H1 (cell line): ENCODE data around the gene MSI2. TPM values are rescaled to one million over a fixed set of nuclear protein-coding genes. Genes with fewer than 3 reads are reported as not detected.

Source experiments
- CTCF ChIA-PET: fragments of 300-600 bp; sonication (Branson Sonifier 250); formaldehyde crosslinking; loops from one replicate; lab custom pipeline; 2021; ENCODE audit not compliant: partially characterized antibody; lab: Charles Lee
- POLR2A ChIA-PET: fragments of 300-600 bp; sonication (Branson Sonifier 250); formaldehyde crosslinking; loops from one replicate; lab custom pipeline; 2021; ENCODE audit warnings: inconsistent platforms; ENCODE audit not compliant: partially characterized antibody; lab: Charles Lee
- DNase-seq, 2 experiments: peaks; one replicate each; pipeline versions ENCODE4 v3.0.0 to v3.0.0-alpha.2; 2010 to 2022; ENCODE audit warnings: low spot score in 2 of 2, low read depth in 1 of 2, mixed read lengths in 1 of 2
- FAIRE-seq: peaks from 2 replicates; lab custom pipeline; 2011; peaks lifted over from hg19 to GRCh38; lab: Jason Lieb, UNC
- H2AFZ ChIP-seq: 2 replicates; pipeline ENCODE4 v1.8.1; 2012; ENCODE audit warnings: low read length, inconsistent platforms
- H2AK5ac ChIP-seq: 2 replicates; pipeline ENCODE4 v1.6.1; 2013; ENCODE audit warnings: low read depth, low read length
- H2BK120ac ChIP-seq: replicated peaks from 2 replicates; pipeline ENCODE3; 2013; ENCODE audit warnings: low read depth, low read length, inconsistent platforms
- H2BK12ac ChIP-seq: 2 replicates; pipeline ENCODE4 v1.6.1; 2013; ENCODE audit warnings: low read depth, low read length
- H2BK15ac ChIP-seq: 2 replicates; pipeline ENCODE4 v1.6.1; 2013; ENCODE audit warnings: low read length
- H2BK20ac ChIP-seq: 2 replicates; pipeline ENCODE4 v1.6.1; 2013; ENCODE audit warnings: low read length
- H2BK5ac ChIP-seq: 2 replicates; pipeline ENCODE4 v1.6.1; 2013; ENCODE audit warnings: low read depth, low read length
- H3K14ac ChIP-seq: 2 replicates; pipeline ENCODE4 v1.6.1; 2013; ENCODE audit warnings: inconsistent platforms; ENCODE audit not compliant: insufficient read length
- H3K18ac ChIP-seq: 2 replicates; pipeline ENCODE4 v1.6.1; 2013; ENCODE audit warnings: low read length; ENCODE audit errors: extremely low read depth
- H3K23ac ChIP-seq: 2 replicates; pipeline ENCODE4 v1.6.1; 2013; ENCODE audit warnings: inconsistent platforms; ENCODE audit not compliant: insufficient read length
- H3K23me2 ChIP-seq: 2 replicates; pipeline ENCODE4 v1.6.1; 2013; ENCODE audit warnings: low read depth, low read length
- H3K27ac ChIP-seq: 2 replicates; pipeline ENCODE4 v1.6.1; 2011; ENCODE audit warnings: low read depth, low read length, inconsistent platforms
- H3K27me3 ChIP-seq, 4 experiments: replicated peaks in 1 of 4; 1 replicate in 1 of 4; 2 replicates in 3 of 4; pipeline versions ENCODE4 v1.6.1 to v1.8.1; 2011 to 2013; ENCODE audit warnings: low read length in 3 of 4, mild to moderate bottlenecking in 3 of 4, inconsistent platforms in 2 of 4, mixed read lengths in 2 of 4, moderate library complexity in 1 of 4; ENCODE audit not compliant: control insufficient read depth in 3 of 4, insufficient read depth in 3 of 4; ENCODE audit errors: extremely low read depth in 1 of 4
- H3K36me3 ChIP-seq, 4 experiments: 2 replicates each; pipeline versions ENCODE4 v1.6.1 to v1.8.1; 2011 to 2013; ENCODE audit warnings: mild to moderate bottlenecking in 4 of 4, low read length in 3 of 4, moderate library complexity in 2 of 4, control low read depth in 1 of 4, inconsistent platforms in 1 of 4; ENCODE audit not compliant: insufficient read depth in 4 of 4, control insufficient read depth in 2 of 4
- H3K4ac ChIP-seq: replicated peaks from 2 replicates; pipeline ENCODE3; 2013; ENCODE audit warnings: low read length, low read depth, mixed read lengths, inconsistent platforms; ENCODE audit not compliant: insufficient read length
- H3K4me1 ChIP-seq, 4 experiments: replicated peaks in 1 of 4; 1 replicate in 1 of 4; 2 replicates in 3 of 4; pipeline versions ENCODE4 v1.6.1 to v1.8.1; 2011 to 2013; ENCODE audit warnings: low read length in 3 of 4, inconsistent platforms in 2 of 4, mixed read lengths in 1 of 4; ENCODE audit not compliant: insufficient read depth in 4 of 4, control insufficient read depth in 3 of 4
- H3K4me2 ChIP-seq, 2 experiments: 2 replicates each; pipeline versions ENCODE4 v1.6.1 to v1.8.1; 2011 to 2013; ENCODE audit warnings: low read depth in 2 of 2, low read length in 2 of 2, control low read depth in 1 of 2, inconsistent platforms in 1 of 2, mild to moderate bottlenecking in 1 of 2; ENCODE audit not compliant: insufficient read depth in 1 of 2
- H3K4me3 ChIP-seq, 4 experiments: fragments of 200-600, 300-600 bp in 1 of 4; sonication (generic), shearing (Covaris generic), sonication (Bioruptor Twin) in 1 of 4; 2 replicates each; pipeline versions ENCODE4 v1.5.1 to v1.8.1; 2011 to 2016; ENCODE audit warnings: low read length in 4 of 4, low read depth in 3 of 4, control low read depth in 2 of 4, inconsistent platforms in 2 of 4, mild to moderate bottlenecking in 2 of 4, mixed read lengths in 1 of 4, moderate library complexity in 1 of 4; ENCODE audit not compliant: insufficient read depth in 2 of 4; ENCODE audit errors: extremely low read depth in 1 of 4
- H3K56ac ChIP-seq: replicated peaks from 2 replicates; pipeline ENCODE3; 2013; ENCODE audit warnings: low read depth, mild to moderate bottlenecking, mixed read lengths, low read length, inconsistent platforms; ENCODE audit not compliant: insufficient read length
- H3K79me1 ChIP-seq: 2 replicates; pipeline ENCODE4 v1.6.1; 2013; ENCODE audit warnings: low read depth, low read length, control low read depth
- H3K79me2 ChIP-seq, 2 experiments: 2 replicates each; pipeline versions ENCODE4 v1.6.1 to v1.8.1; 2012 to 2013; ENCODE audit warnings: low read length in 2 of 2, mild to moderate bottlenecking in 2 of 2, inconsistent platforms in 1 of 2; ENCODE audit not compliant: insufficient read depth in 2 of 2, control insufficient read depth in 1 of 2
- H3K9ac ChIP-seq, 4 experiments: replicated peaks in 1 of 4; 1 replicate in 1 of 4; 2 replicates in 3 of 4; pipeline versions ENCODE4 v1.6.1 to v1.8.1; 2011 to 2013; ENCODE audit warnings: low read depth in 3 of 4, low read length in 3 of 4, control low read depth in 2 of 4, mild to moderate bottlenecking in 2 of 4, moderate library complexity in 2 of 4, inconsistent platforms in 1 of 4; ENCODE audit errors: extremely low read depth in 1 of 4
- H3K9me3 ChIP-seq, 2 experiments: 2 replicates each; pipeline versions ENCODE4 v1.6.1 to v1.8.1; 2012 to 2013; ENCODE audit warnings: mild to moderate bottlenecking in 2 of 2, moderate library complexity in 2 of 2, control low read depth in 1 of 2, inconsistent platforms in 1 of 2, low read depth in 1 of 2, low read length in 1 of 2, mixed read lengths in 1 of 2; ENCODE audit not compliant: insufficient read depth in 2 of 2
- H4K20me1 ChIP-seq, 2 experiments: replicated peaks in 1 of 2; 2 replicates each; pipeline versions ENCODE3 to v1.8.1; 2011 to 2013; ENCODE audit warnings: inconsistent platforms in 2 of 2, low read length in 2 of 2, mild to moderate bottlenecking in 1 of 2; ENCODE audit not compliant: insufficient read depth in 2 of 2, control insufficient read depth in 1 of 2
- H4K5ac ChIP-seq: 2 replicates; pipeline ENCODE4 v1.6.1; 2013; ENCODE audit warnings: low read length, low read depth, mixed read lengths, inconsistent platforms; ENCODE audit not compliant: insufficient read length
- H4K8ac ChIP-seq: 2 replicates; pipeline ENCODE4 v1.8.0; 2013; ENCODE audit warnings: mild to moderate bottlenecking, moderate library complexity, low read length, inconsistent platforms; ENCODE audit not compliant: insufficient read depth; ENCODE audit errors: extremely low read depth
- H4K91ac ChIP-seq: replicated peaks from 2 replicates; pipeline ENCODE3; 2013; ENCODE audit warnings: low read length, mixed read lengths, inconsistent platforms; ENCODE audit not compliant: insufficient read length
- CBX5 ChIP-seq: fragments of 300-800, 300-1000 bp; sonication (generic); IDR thresholded peaks from 2 replicates; pipeline ENCODE4 v1.7.1; 2016; ENCODE audit warnings: antibody characterized with exemption, low read length, low read depth
- CTBP2 ChIP-seq: IDR thresholded peaks from 2 replicates; pipeline ENCODE4 v1.7.0; 2011; ENCODE audit warnings: borderline replicate concordance, mild to moderate bottlenecking, moderate library complexity, mixed read lengths, low read length; ENCODE audit not compliant: insufficient read depth, insufficient read length
- EZH2 ChIP-seq: fragments of 200-600 bp; sonication (generic); IDR thresholded peaks from 2 replicates; pipeline ENCODE4 v1.7.1; 2012; ENCODE audit warnings: low read depth, mild to moderate bottlenecking, moderate library complexity, low read length, inconsistent platforms; ENCODE audit not compliant: severe bottlenecking
- KDM5A ChIP-seq: fragments of 200-600 bp; IDR thresholded peaks from 2 replicates; pipeline ENCODE4 v1.7.1; 2012; ENCODE audit warnings: mild to moderate bottlenecking, low read length, inconsistent platforms, mixed read lengths
- SIN3A ChIP-seq, 2 experiments: IDR thresholded peaks in 1 of 2; conservative IDR thresholded peaks in 1 of 2; 2 replicates each; pipeline ENCODE4 v1.6.1; 2011 to 2012; ENCODE audit warnings: low read length in 2 of 2, improper control_type of control experiment in 1 of 2, low read depth in 1 of 2, mild to moderate bottlenecking in 1 of 2
- SIRT6 ChIP-seq: IDR thresholded peaks from one replicate; pipeline ENCODE4 v1.7.1; 2012; ENCODE audit warnings: low read length, inconsistent platforms
- SRF ChIP-seq: IDR thresholded peaks from 2 replicates; pipeline ENCODE4 v1.6.1; 2011; ENCODE audit warnings: mild to moderate bottlenecking, low read depth, low read length, moderate library complexity
- TEAD4 ChIP-seq: IDR thresholded peaks from 2 replicates; pipeline ENCODE4 v1.6.1; 2012; ENCODE audit warnings: low read depth, low read length, inconsistent platforms, mixed read lengths
- ZNF274 ChIP-seq: IDR thresholded peaks from 2 replicates; pipeline ENCODE4 v1.7.0; 2012; ENCODE audit warnings: low read length, borderline replicate concordance; ENCODE audit errors: extremely low read depth
- WGBS, 2 experiments: shearing (Covaris generic) in 1 of 2; methylation state at CpG; one replicate each; pipeline versions ENCODE4 v1.1.6 to v1.1.7; 2013 to 2015; ENCODE audit warnings: low lambda C conversion rate in 2 of 2, mixed read lengths in 2 of 2, inconsistent platforms in 1 of 2, low coverage in 1 of 2, missing lambda C conversion rate in 1 of 2; ENCODE audit not compliant: insufficient replicate concordance in 2 of 2, insufficient coverage in 1 of 2, insufficient read length in 1 of 2; ENCODE audit errors: extremely low coverage in 1 of 2, missing lambda C conversion rate in 1 of 2; 5-methylcytosine and 5-hydroxymethylcytosine counted together
- polyA plus RNA-seq, 7 experiments: library from polyadenylated mRNA; depleted of rRNA in 3 of 7; stranded (reverse) in 5 of 7; unstranded in 2 of 7; fragments of >200 nt in 5 of 7; fragments of 200-250 nt in 2 of 7; gene quantifications; 1 replicate in 5 of 7; 2 replicates in 1 of 7; 4 replicates in 1 of 7; pipeline versions ENCODE4 v1.2.1 to v1.2.3, GENCODE V29; 2011 to 2013; ENCODE audit warnings: missing spikeins in 2 of 7, mixed read lengths in 2 of 7
- total RNA-seq: library from RNA; stranded (reverse); fragmentation: NEBNext Ultra II Directional; extraction: Animal tissue kit (Norgen Biotek cat#: 25700); gene quantifications from 2 replicates; pipeline ENCODE4 v1.2.1, GENCODE V29; 2021
- TF ChIP-seq, protein P1 (sequence below), 3 experiments: IDR thresholded peaks; 1 replicate in 2 of 3; 2 replicates in 1 of 3; pipeline versions ENCODE4 v1.5.1 to v1.6.1; 2011; ENCODE audit warnings: low read length in 3 of 3, mild to moderate bottlenecking in 3 of 3, inconsistent platforms in 2 of 3, low read depth in 1 of 3, moderate library complexity in 1 of 3; ENCODE audit not compliant: insufficient read depth in 1 of 3; ENCODE audit errors: control extremely low read depth in 1 of 3

MSI2 gene
- total and polyA plus RNA-seq, 2 of the 8 experiments (the other 6 are each of a cell fraction or from before 2014, with no cell fraction given), result 36.7 to 80.6 TPM

DNA sequence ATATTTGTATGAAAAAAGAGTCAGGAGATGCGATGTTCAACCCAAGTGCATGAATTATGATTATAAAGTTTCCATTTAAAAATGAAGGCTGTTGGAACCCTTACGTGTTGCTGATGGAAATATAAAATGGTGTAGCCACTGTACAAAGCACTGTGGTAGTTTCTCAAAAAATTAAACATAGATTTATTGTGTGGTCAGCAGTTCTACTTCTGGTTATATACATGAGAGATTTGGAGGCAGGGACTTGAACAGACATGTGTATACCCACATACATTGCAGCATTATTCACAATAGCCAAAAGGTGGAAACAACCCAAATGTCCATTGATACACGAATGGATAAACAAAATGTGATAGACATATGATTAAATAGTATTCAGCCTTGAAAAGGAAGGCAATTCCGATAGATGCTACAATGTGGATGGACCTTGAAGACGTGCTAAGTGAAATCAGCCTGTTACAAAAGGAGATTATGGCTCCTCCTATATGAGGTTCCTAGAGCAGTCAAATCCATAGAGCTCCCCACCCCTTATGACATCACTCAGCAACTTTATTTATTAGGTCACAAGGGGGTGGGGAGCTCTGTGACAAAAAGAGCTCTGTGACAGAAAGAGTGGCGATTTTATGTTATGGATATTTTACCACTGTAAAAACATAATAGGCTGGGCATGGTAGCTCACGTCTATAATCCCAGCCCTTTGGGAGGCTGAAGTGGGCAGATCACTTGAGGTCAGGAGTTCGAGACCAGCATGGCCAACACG, 106.7 kb downstream of the MSI2 start:
- no peak overlapping the region for H2BK12ac ChIP-seq
- H3K18ac ChIP-seq, result no peak overlapping the region
- H2BK5ac ChIP-seq, result no peak overlapping the region
- no peak overlapping the region for H3K4me3 ChIP-seq
- H2AK5ac ChIP-seq, result no peak overlapping the region
- POLR2A ChIA-PET, result no interaction called here
- DNase-seq (no peak), FAIRE-seq (no peak)
- no peak overlapping the region for H3K14ac ChIP-seq
- H2AFZ ChIP-seq, result no peak overlapping the region
- H3K27ac ChIP-seq, result no peak overlapping the region
- no peak overlapping the region for H3K23ac ChIP-seq
- H3K9ac ChIP-seq, result no peak overlapping the region
- H4K5ac ChIP-seq, result no peak overlapping the region
- no peaks in the 10 kb centered on the region for H3K27me3 ChIP-seq
- no peaks in the 10 kb centered on the region for H3K23me2 ChIP-seq
- peaks cover 2 to 6% of the 10 kb centered on the region in 2 experiments for H4K20me1 ChIP-seq
- peaks cover 11% of the 10 kb centered on the region for H3K79me1 ChIP-seq
- H2BK20ac ChIP-seq, result no peak overlapping the region
- no peak overlapping the region for H2BK15ac ChIP-seq
- no peak overlapping the region for H2BK120ac ChIP-seq
- no peak overlapping the region for H3K56ac ChIP-seq
- no peak overlapping the region for H4K8ac ChIP-seq
- no peak overlapping the region for H3K4ac ChIP-seq
- H4K91ac ChIP-seq, result no peak overlapping the region
- no peaks in the 10 kb centered on the region for H3K9me3 ChIP-seq
- no peak overlapping the region for H3K4me2 ChIP-seq
- H3K79me2 ChIP-seq, result peaks cover 0 to 66% of the 10 kb centered on the region in 2 experiments; a peak in 3 of 4 replicates
- peaks cover 0 to 13% (median 11%) of the 10 kb centered on the region in 4 experiments; a peak in 5 of 7 replicates for H3K4me1 ChIP-seq
- CTCF ChIA-PET, result interaction anchor here (0.9 kb wide), 1 partner anchor 27 kb away, joined by 3 read pairs; no protein-coding TSS in a partner anchor
- 90% methylated on average over 9 of the region's 9 CpGs; no CpG with 5 or more reads in 1 of the 2 experiments for WGBS, 2 experiments
- H3K36me3 ChIP-seq, result no peaks in the 10 kb centered on the region
- TF ChIP-seq ZNF274 (no peak), CBX5 (no peak), SIN3A (conservative IDR thresholded peaks at IDR 0.05 in 1 of 2, IDR thresholded peaks at IDR 0.05 in 1 of 2; ENCODE audit: low read depth in 1 of 2, low read length in 2 of 2) (no peak), EZH2 (no peak), SIRT6 (no peak), CTBP2 (no peak), KDM5A (no peak), TEAD4 (no peak), SRF (no peak)
- TF ChIP-seq, protein P1, sequence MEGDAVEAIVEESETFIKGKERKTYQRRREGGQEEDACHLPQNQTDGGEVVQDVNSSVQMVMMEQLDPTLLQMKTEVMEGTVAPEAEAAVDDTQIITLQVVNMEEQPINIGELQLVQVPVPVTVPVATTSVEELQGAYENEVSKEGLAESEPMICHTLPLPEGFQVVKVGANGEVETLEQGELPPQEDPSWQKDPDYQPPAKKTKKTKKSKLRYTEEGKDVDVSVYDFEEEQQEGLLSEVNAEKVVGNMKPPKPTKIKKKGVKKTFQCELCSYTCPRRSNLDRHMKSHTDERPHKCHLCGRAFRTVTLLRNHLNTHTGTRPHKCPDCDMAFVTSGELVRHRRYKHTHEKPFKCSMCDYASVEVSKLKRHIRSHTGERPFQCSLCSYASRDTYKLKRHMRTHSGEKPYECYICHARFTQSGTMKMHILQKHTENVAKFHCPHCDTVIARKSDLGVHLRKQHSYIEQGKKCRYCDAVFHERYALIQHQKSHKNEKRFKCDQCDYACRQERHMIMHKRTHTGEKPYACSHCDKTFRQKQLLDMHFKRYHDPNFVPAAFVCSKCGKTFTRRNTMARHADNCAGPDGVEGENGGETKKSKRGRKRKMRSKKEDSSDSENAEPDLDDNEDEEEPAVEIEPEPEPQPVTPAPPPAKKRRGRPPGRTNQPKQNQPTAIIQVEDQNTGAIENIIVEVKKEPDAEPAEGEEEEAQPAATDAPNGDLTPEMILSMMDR (IDR thresholded peaks at IDR 0.05; ENCODE audit: control extremely low read depth in 1 of 3, insufficient read depth in 1 of 3, low read depth in 1 of 3, low read length in 3 of 3), result no peak
